Keratinocyte (primary cell): ENCODE measurements around the gene HNRNPLL. TPM values are rescaled to one million over a fixed set of nuclear protein-coding genes. Genes with fewer than 3 reads are reported as not detected.

Source experiments
- DNase-seq: peaks from one replicate; pipeline ENCODE4 v3.0.0-alpha.2; 2011; ENCODE audit warnings: low read depth, missing footprints, low spot score
- FAIRE-seq: peaks from 2 replicates; lab custom pipeline; 2011; peaks lifted over from hg19 to GRCh38; lab: Jason Lieb, UNC
- H2AFZ ChIP-seq: 2 replicates; pipeline ENCODE4 v1.6.0; 2012; ENCODE audit warnings: low read length, control low read depth, inconsistent platforms; ENCODE audit not compliant: control insufficient read depth
- H3K27ac ChIP-seq: 2 replicates; pipeline ENCODE4 v1.5.1; 2011; ENCODE audit warnings: low read length; ENCODE audit not compliant: control insufficient read depth, insufficient read depth
- H3K27me3 ChIP-seq: 3 replicates; pipeline ENCODE4 v1.6.0; 2011; ENCODE audit warnings: low read length; ENCODE audit not compliant: control insufficient read depth, insufficient read depth; ENCODE audit errors: extremely low read depth
- H3K36me3 ChIP-seq, 2 experiments: 2 replicates in 1 of 2; 3 replicates in 1 of 2; pipeline ENCODE4 v1.5.1; 2011; ENCODE audit warnings: low read length in 2 of 2, mild to moderate bottlenecking in 1 of 2; ENCODE audit not compliant: control insufficient read depth in 2 of 2, insufficient read depth in 2 of 2; ENCODE audit errors: extremely low read depth in 1 of 2
- H3K4me1 ChIP-seq: 3 replicates; pipeline ENCODE4 v1.5.1; 2011; ENCODE audit warnings: low read length; ENCODE audit not compliant: control insufficient read depth, insufficient read depth; ENCODE audit errors: extremely low read depth
- H3K4me2 ChIP-seq: 3 replicates; pipeline ENCODE4 v1.6.0; 2011; ENCODE audit warnings: low read depth, low read length; ENCODE audit not compliant: control insufficient read depth, insufficient read depth; ENCODE audit errors: extremely low read depth
- H3K4me3 ChIP-seq, 3 experiments: fragments of 200-600 bp in 1 of 3; sonication (generic) in 1 of 3; 2 replicates in 2 of 3; 3 replicates in 1 of 3; pipeline ENCODE4 v1.5.1; 2011 to 2016; ENCODE audit warnings: low read length in 3 of 3, mild to moderate bottlenecking in 3 of 3, control low read depth in 2 of 3, inconsistent platforms in 1 of 3, low read depth in 1 of 3, mixed read lengths in 1 of 3, mixed run types in 1 of 3, moderate library complexity in 1 of 3; ENCODE audit not compliant: control insufficient read depth in 2 of 3, insufficient read depth in 2 of 3; ENCODE audit errors: extremely low read depth in 1 of 3
- H3K79me2 ChIP-seq: 2 replicates; pipeline ENCODE4 v1.6.0; 2012; ENCODE audit warnings: low read length; ENCODE audit not compliant: control insufficient read depth, insufficient read depth
- H3K9ac ChIP-seq: 3 replicates; pipeline ENCODE4 v1.6.0; 2011; ENCODE audit warnings: low read length; ENCODE audit not compliant: control insufficient read depth, insufficient read depth; ENCODE audit errors: extremely low read depth
- H3K9me1 ChIP-seq: 3 replicates; pipeline ENCODE4 v1.6.0; 2011; ENCODE audit warnings: low read length; ENCODE audit not compliant: control insufficient read depth, insufficient read depth; ENCODE audit errors: extremely low read depth
- H3K9me3 ChIP-seq: 2 replicates; pipeline ENCODE4 v1.5.1; 2012; ENCODE audit warnings: low read depth, low read length; ENCODE audit not compliant: control insufficient read depth
- H4K20me1 ChIP-seq: 3 replicates; pipeline ENCODE4 v1.6.0; 2011; ENCODE audit warnings: low read length; ENCODE audit not compliant: control insufficient read depth, insufficient read depth; ENCODE audit errors: extremely low read depth
- EZH2 ChIP-seq: IDR thresholded peaks from one replicate; pipeline ENCODE4 v1.6.1; 2012; ENCODE audit warnings: inconsistent platforms, mild to moderate bottlenecking, low read length, moderate library complexity
- dilution Hi-C: fragments of 300-500 bp; cut with MboI; formaldehyde crosslinking; loops from one replicate; pipeline ENCODE4 v1.7.0; 2020; ENCODE audit warnings: low sequenced_read_pairs; ENCODE audit not compliant: extremely low pct_ligation_motif_present
- polyA plus RNA-seq, 5 experiments: library from polyadenylated mRNA; depleted of rRNA in 3 of 5; stranded (reverse) in 3 of 5; stranded (forward) in 1 of 5; unstranded in 1 of 5; fragments of >200 nt; gene quantifications; 1 replicate in 1 of 5; 2 replicates in 3 of 5; 3 replicates in 1 of 5; pipeline versions ENCODE4 v1.2.1 to v1.2.3, GENCODE V29; 2011 to 2012; ENCODE audit warnings: missing spikeins in 2 of 5, low read depth in 1 of 5, low replicate concordance in 1 of 5
- TF ChIP-seq, protein P1 (sequence below), 3 experiments: IDR thresholded peaks in 1 of 3; conservative IDR thresholded peaks in 1 of 3; optimal IDR thresholded peaks in 1 of 3; 2 replicates in 2 of 3; 3 replicates in 1 of 3; pipeline versions ENCODE3 to v1.5.1; 2011; ENCODE audit warnings: low read length in 3 of 3, mild to moderate bottlenecking in 3 of 3, moderate library complexity in 2 of 3, control low read depth in 1 of 3, inconsistent platforms in 1 of 3; ENCODE audit not compliant: insufficient read depth in 2 of 3; ENCODE audit errors: extremely low read depth in 1 of 3

The HNRNPLL gene
- polyA plus RNA-seq, 1 donor (not counting 4 experiments of a cell fraction or from before 2014, with no cell fraction given), result 53.8 TPM

DNA sequence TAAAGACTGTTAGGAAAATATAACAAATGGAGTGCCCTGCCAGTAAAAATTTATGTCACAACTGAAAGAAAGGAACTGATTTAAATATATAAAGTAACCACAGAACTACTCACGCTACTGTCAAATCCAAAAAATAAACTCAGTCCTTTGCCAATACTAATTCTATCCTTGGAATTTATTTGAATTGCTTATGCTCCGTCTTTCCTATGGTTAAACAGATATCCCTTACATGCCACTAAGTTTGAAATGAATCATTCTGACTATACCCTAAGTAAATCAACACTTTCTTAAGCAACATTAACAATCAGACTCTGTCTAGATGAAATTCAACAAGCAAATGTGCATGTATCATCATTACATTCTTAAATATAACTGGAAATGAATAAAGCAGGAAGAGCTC lies 9.8 kb downstream of the HNRNPLL start:
- H3K4me3 ChIP-seq, result no peak overlapping the region
- no peaks in the 10 kb centered on the region for H3K27me3 ChIP-seq
- peaks cover 67% of the 10 kb centered on the region for H3K79me2 ChIP-seq
- H4K20me1 ChIP-seq, result peaks cover 3% of the 10 kb centered on the region
- peaks cover 0 to 3% of the 10 kb centered on the region in 2 experiments for H3K36me3 ChIP-seq
- DNase-seq, result no peak
- no peak overlapping the region for H2AFZ ChIP-seq
- H3K9ac ChIP-seq, result no peak overlapping the region
- dilution Hi-C loops, result no loop called here
- no peak overlapping the region for H3K4me2 ChIP-seq
- H3K9me3 ChIP-seq, result no peaks in the 10 kb centered on the region
- TF ChIP-seq, protein P1, sequence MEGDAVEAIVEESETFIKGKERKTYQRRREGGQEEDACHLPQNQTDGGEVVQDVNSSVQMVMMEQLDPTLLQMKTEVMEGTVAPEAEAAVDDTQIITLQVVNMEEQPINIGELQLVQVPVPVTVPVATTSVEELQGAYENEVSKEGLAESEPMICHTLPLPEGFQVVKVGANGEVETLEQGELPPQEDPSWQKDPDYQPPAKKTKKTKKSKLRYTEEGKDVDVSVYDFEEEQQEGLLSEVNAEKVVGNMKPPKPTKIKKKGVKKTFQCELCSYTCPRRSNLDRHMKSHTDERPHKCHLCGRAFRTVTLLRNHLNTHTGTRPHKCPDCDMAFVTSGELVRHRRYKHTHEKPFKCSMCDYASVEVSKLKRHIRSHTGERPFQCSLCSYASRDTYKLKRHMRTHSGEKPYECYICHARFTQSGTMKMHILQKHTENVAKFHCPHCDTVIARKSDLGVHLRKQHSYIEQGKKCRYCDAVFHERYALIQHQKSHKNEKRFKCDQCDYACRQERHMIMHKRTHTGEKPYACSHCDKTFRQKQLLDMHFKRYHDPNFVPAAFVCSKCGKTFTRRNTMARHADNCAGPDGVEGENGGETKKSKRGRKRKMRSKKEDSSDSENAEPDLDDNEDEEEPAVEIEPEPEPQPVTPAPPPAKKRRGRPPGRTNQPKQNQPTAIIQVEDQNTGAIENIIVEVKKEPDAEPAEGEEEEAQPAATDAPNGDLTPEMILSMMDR (optimal IDR thresholded peaks at IDR 0.05 in 1 of 3, IDR thresholded peaks at IDR 0.05 in 1 of 3, conservative IDR thresholded peaks at IDR 0.05 in 1 of 3; ENCODE audit: extremely low read depth in 1 of 3, insufficient read depth in 2 of 3, low read length in 3 of 3), result no peak
- no peak for TF ChIP-seq EZH2
- no peak overlapping the region for H3K27ac ChIP-seq
- peaks cover 4% of the 10 kb centered on the region for H3K4me1 ChIP-seq
- no peaks in the 10 kb centered on the region for H3K9me1 ChIP-seq
- no peak for FAIRE-seq

DNA sequence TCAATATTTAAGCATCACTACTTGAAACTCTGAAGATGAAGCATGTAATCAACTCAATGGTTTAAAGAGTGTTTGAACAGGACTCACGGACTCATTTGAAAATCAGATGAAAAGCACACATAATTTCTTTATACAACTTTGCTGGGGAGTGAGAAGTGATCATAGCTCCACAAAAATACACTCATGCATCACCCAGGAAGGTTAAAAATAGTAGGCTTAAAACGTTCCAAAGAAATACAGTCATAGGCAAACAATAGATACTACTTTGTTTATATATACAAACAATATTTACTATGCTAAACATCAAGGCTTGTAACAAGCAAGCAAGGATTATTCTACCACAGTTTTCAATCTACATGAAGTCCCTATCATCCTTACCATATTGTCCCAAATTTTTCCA lies 11.6 kb downstream of the HNRNPLL start:
- H3K4me1 ChIP-seq, result peaks cover 4% of the 10 kb centered on the region
- no peak overlapping the region for H2AFZ ChIP-seq
- peaks cover 57% of the 10 kb centered on the region for H3K79me2 ChIP-seq
- no peaks in the 10 kb centered on the region for H3K27me3 ChIP-seq
- peaks cover 0 to 3% of the 10 kb centered on the region in 2 experiments for H3K36me3 ChIP-seq
- DNase-seq (no peak), FAIRE-seq (no peak)
- H3K9ac ChIP-seq, result no peak overlapping the region
- dilution Hi-C loops, result no loop called here
- TF ChIP-seq, protein P1 (optimal IDR thresholded peaks at IDR 0.05 in 1 of 3, IDR thresholded peaks at IDR 0.05 in 1 of 3, conservative IDR thresholded peaks at IDR 0.05 in 1 of 3; ENCODE audit: extremely low read depth in 1 of 3, insufficient read depth in 2 of 3, low read length in 3 of 3), result no peak
- no peak for TF ChIP-seq EZH2
- peaks cover 3% of the 10 kb centered on the region for H4K20me1 ChIP-seq
- H3K9me1 ChIP-seq, result no peaks in the 10 kb centered on the region
- no peak overlapping the region for H3K4me3 ChIP-seq
- H3K27ac ChIP-seq, result no peak overlapping the region
- no peak overlapping the region for H3K4me2 ChIP-seq
- no peaks in the 10 kb centered on the region for H3K9me3 ChIP-seq
